ENCODE measurements around the gene TLDC2. TPM values are rescaled to one million over a fixed set of nuclear protein-coding genes. Genes with fewer than 3 reads are reported as not detected.
"Not testable (repeated sequence)": the region's sequence is repeated elsewhere in the genome, so short reads cannot be mapped to it uniquely, and the experiment has no call there.

Gene TLDC2
- not detected for total RNA-seq

GRCh38 chr20:36875702-36876472, at the start of gene TLDC2:
TSS of gene TLDC2 (plus strand) at chr20:36876138. CDS start at chr20:36876175, 37 bp downstream.
- Mint-ChIP-seq H3K27me3 (no peaks in the 10 kb centered on the region), H3K27ac (no peak within 1 kb of the TSS), H3K4me1 (peaks cover 6% of the 10 kb centered on the region), H3K4me3 (no peak within 1 kb of the TSS), H3K36me3 (no peaks in the 10 kb centered on the region), H3K9me3 (no peaks in the 10 kb centered on the region)
- no peak for ATAC-seq (ENCODE audit: low read depth)
- POLR2A ChIA-PET: no interaction called here
- DNase-seq: no peak

DNA sequence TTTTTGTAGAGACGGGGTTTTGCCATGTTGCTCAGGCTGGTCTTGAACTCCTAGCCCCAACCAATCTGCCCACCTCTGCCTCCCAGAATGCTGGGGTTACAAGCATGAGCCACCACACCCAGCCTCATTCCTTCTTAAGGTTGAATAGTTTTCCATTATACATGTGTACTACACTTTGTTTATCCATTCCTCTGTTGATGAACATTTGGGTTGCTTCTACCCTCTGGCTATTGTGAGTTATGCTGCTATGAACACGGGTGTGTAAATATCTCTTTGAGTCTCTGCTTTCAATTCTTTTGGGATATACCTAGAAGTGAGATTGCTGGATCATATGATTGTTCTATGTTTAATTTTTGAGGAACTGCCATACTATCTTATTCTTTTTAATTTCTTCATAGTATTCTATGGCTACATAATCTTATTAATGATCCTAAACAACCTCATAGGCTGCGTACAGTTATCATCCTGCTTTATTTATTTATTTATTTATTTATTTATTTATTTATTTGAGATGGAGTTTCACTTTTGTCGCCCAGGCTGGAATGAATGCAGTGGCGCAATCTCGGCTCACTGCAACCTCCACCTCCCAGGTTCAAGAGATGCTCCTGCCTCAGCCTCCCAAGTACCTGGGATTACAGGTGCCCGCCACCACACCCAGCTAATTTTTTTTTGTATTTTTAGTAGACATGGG, 49.2 kb upstream of the TLDC2 start:
- peak overlapping the region; percentile 1 for H3K27ac Mint-ChIP-seq
- ATAC-seq (ENCODE audit: low read depth) (no peak), DNase-seq (no peak)
- no peaks in the 10 kb centered on the region for H3K36me3 Mint-ChIP-seq
- peaks cover 24% of the 10 kb centered on the region for H3K4me1 Mint-ChIP-seq
- no peaks in the 10 kb centered on the region for H3K9me3 Mint-ChIP-seq
- no peak overlapping the region for H3K4me3 Mint-ChIP-seq
- H3K27me3 Mint-ChIP-seq: no peaks in the 10 kb centered on the region
- POLR2A ChIA-PET: interaction anchor here (1.3 to 2.3 kb wide), 3 partner anchors 9 to 53 kb away, joined by 3 to 13 read pairs (median 5); partner anchors contain the start of gene DSN1

DNA sequence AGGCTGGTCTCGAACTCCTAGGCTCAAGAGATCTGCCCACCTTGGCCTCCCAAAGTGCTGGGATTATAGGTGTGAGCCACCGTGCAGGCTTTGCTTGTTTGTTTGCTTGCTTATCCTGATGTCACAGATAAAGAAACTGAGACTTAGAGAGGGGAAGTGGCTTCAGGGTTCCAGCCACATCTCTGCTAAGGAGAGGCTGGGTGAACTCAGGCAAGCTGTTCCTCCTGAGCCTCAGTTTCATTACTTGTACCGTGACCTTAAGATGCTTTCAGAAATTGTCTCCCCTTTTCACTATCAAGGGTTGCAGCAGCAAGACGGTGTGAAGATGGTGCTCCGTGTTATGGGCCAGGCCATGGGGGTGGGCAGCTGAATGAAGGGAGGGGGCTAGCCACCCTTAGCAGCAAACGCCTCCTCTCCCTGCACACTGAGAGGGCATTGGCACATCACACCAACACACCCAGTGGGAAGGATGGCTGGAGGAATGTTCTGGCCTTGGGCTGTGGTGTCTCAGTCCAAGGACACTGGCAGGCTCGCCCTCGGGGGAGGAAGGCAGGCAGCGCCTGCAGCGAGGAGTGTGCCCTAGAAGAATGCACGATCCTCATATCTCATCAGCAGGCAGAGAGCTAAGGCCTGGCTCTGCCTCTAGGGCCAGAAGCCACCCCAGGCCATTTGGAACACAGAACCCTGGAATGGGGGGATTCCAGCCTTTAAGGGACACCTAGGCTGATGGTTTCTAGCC, 48.2 kb upstream of the TLDC2 start:
- Mint-ChIP-seq H3K27me3 (no peaks in the 10 kb centered on the region), H3K4me1 (peaks cover 24% of the 10 kb centered on the region), H3K9me3 (no peaks in the 10 kb centered on the region), H3K4me3 (peak overlapping the region; percentile 55), H3K36me3 (no peaks in the 10 kb centered on the region), H3K27ac (peak overlapping the region; percentile 81)
- ATAC-seq (ENCODE audit: low read depth) (peak; percentile 92), DNase-seq (no peak)
- POLR2A ChIA-PET: interaction anchor here (0.7 to 2.3 kb wide), 6 partner anchors 8 to 54 kb away, joined by 3 to 13 read pairs (median 4); partner anchors contain the start of gene DSN1

DNA sequence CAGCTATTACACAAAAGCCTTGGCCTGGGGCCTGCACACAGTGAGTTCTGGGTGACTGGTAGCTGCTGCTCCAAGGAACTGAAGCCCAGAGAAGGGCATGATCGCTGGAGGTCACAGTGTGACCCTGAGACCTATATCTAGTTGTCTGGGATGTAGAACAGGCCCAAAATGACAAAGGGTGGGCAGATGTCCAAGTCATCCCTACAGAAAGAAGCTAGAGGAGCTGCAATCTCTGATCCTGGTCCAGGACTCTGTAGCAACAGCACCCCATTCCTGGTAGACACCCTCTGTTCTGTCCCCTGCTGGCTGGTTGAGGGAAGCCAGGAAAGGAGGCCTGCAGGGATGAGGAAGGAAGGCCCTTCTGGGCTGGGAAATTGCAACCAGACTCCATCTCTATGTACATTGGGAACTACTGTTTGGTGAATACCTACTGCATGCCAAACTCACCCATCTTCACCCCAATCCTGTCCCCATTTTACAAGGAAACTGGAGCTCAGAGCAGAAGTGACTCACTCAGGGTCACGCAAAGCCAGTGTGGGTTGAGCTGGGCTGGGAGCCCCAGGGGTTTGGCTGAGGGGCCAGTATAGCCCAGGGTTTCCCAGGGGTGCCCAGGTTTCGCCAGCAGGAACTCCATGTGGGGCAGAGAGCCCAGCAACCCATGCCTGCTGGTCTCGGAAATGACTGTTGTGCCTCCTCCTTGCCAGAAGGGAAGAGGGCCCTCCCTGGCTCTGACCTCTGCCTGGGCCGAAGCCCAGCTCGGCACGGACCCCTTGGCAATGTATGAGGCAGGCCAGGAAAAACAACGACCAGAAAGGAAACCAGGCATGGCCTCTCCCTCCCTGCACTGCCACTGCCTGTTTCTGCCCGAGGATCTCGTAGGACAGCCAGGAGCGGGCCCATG, 44.9 kb upstream of the TLDC2 start:
- H3K4me3 Mint-ChIP-seq: no peak overlapping the region
- H3K27ac Mint-ChIP-seq: peak overlapping the region; percentile 31
- H3K4me1 Mint-ChIP-seq: peaks cover 33% of the 10 kb centered on the region
- H3K9me3 Mint-ChIP-seq: no peaks in the 10 kb centered on the region
- H3K36me3 Mint-ChIP-seq: no peaks in the 10 kb centered on the region
- POLR2A ChIA-PET: interaction anchor here (1.7 kb wide), 1 partner anchor 26 kb away, joined by 4 read pairs; no protein-coding TSS in a partner anchor
- ATAC-seq (ENCODE audit: low read depth): no peak
- H3K27me3 Mint-ChIP-seq: no peaks in the 10 kb centered on the region
- DNase-seq: no peak

- H3K4me3 Mint-ChIP-seq: no peak overlapping the region
- H3K36me3 Mint-ChIP-seq: no peaks in the 10 kb centered on the region
- no peaks in the 10 kb centered on the region for H3K27me3 Mint-ChIP-seq
- POLR2A ChIA-PET: no interaction called here
- H3K9me3 Mint-ChIP-seq: no peaks in the 10 kb centered on the region
- peaks cover 31% of the 10 kb centered on the region for H3K4me1 Mint-ChIP-seq
- H3K27ac Mint-ChIP-seq: no peak overlapping the region
- no peak for ATAC-seq (ENCODE audit: low read depth)
- DNase-seq: no peak
These were observed 43.1 kb upstream of the TLDC2 start for GRCh38 chr20:36832791-36833190.

DNA sequence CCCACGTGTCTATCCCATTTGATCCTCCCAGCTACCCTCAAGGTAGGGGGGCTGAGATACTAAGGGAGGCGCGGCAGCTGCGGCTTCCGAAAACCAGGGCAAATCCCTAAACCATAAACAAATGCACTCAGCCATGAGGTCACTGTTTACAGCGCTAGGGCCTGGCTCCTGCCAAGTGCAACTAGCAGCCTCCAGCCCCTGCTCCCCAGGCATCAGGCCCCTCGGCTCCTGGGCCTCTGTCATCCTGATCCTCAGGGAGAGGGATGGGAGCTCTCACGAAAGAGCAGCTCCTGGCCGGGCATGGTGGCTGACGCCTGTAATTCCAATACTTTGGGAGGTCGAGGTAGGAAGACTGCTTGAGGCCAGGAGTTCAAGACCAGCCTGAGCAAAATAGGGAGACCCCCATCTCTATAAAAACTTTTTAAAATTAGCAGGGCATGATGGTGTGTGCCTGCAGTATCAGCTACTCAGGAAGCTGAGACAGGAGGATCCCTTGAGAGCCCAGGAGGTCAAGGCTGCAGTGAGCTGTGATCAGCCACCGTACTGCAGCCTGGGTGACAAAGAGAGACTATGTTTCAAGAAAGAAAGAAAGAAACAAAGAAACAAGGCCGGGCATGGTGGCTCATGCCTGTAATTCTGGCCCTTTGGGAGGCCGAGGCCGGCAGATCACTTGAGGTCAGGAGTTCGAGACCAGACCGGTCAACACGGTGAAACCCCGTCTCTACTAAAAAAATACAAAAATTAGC, 42.5 kb upstream of the TLDC2 start:
- no peaks in the 10 kb centered on the region for H3K9me3 Mint-ChIP-seq
- no peaks in the 10 kb centered on the region for H3K27me3 Mint-ChIP-seq
- H3K4me3 Mint-ChIP-seq: no peak overlapping the region
- no peak for DNase-seq
- peaks cover 26% of the 10 kb centered on the region for H3K4me1 Mint-ChIP-seq
- POLR2A ChIA-PET: interaction anchor here (0.6 kb wide), 1 partner anchor 23 kb away, joined by 3 read pairs; no protein-coding TSS in a partner anchor
- ATAC-seq (ENCODE audit: low read depth): no peak
- no peak overlapping the region for H3K27ac Mint-ChIP-seq
- H3K36me3 Mint-ChIP-seq: no peaks in the 10 kb centered on the region

DNA sequence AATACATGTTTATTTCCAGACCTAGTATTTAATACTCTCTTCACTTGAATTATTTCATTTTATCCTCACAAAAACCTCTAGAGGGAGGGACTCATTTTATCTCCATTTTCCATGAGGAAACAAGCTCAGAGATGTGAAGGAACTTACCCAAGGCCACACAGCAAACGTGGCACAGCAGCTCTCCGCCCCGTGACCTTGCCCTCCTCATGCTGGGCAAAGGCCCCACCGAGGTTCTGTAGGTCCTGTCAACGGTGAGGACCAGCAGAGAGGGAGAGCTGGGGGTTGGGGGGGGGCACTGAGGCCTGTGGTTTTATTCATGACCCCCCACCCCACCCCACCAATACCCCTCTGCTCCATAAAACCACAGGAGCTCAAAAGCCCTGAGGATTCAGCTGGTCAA, 40.9 kb upstream of the TLDC2 start:
- Mint-ChIP-seq H3K36me3 (no peaks in the 10 kb centered on the region), H3K27ac (peak overlapping the region; percentile 91), H3K4me1 (peaks cover 21% of the 10 kb centered on the region), H3K27me3 (no peaks in the 10 kb centered on the region), H3K9me3 (no peaks in the 10 kb centered on the region), H3K4me3 (peak overlapping the region; percentile 90)
- ATAC-seq (ENCODE audit: low read depth): no peak
- POLR2A ChIA-PET: interaction anchor here (1.0 to 3.5 kb wide), 8 partner anchors 8 to 262 kb away, joined by 5 to 33 read pairs (median 10); partner anchors contain the start of genes DSN1 and TGIF2
- no peak for DNase-seq

GRCh38 chr20:36835453-36836198, 40.3 kb upstream of the TLDC2 start:
- H3K27me3 Mint-ChIP-seq: no peaks in the 10 kb centered on the region
- peak overlapping the region; percentile 91 for H3K27ac Mint-ChIP-seq
- H3K4me3 Mint-ChIP-seq: peak overlapping the region; percentile 90
- DNase-seq (peak; percentile 87), ATAC-seq (ENCODE audit: low read depth) (peak; percentile 96)
- H3K9me3 Mint-ChIP-seq: no peaks in the 10 kb centered on the region
- peaks cover 19% of the 10 kb centered on the region for H3K4me1 Mint-ChIP-seq
- no peaks in the 10 kb centered on the region for H3K36me3 Mint-ChIP-seq
- POLR2A ChIA-PET: interaction anchor here (0.6 to 3.5 kb wide), 13 partner anchors 8 to 1850 kb away, joined by 3 to 33 read pairs (median 7); partner anchors contain the start of genes DSN1 and TGIF2

GRCh38 chr20:36836591-36837269, 39.2 kb upstream of the TLDC2 start:
- ATAC-seq (ENCODE audit: low read depth) (peak; percentile 31), DNase-seq (peak; percentile 74)
- H3K4me3 Mint-ChIP-seq: peak overlapping the region; percentile 90
- H3K27me3 Mint-ChIP-seq: no peaks in the 10 kb centered on the region
- H3K4me1 Mint-ChIP-seq: peaks cover 25% of the 10 kb centered on the region
- POLR2A ChIA-PET: interaction anchor here (0.5 to 3.5 kb wide), 12 partner anchors 8 to 263 kb away, joined by 3 to 33 read pairs (median 6); partner anchors contain the start of genes DSN1 and TGIF2
- no peaks in the 10 kb centered on the region for H3K9me3 Mint-ChIP-seq
- H3K36me3 Mint-ChIP-seq: no peaks in the 10 kb centered on the region
- peak overlapping the region; percentile 78 for H3K27ac Mint-ChIP-seq

- H3K9me3 Mint-ChIP-seq; ATAC-seq (ENCODE audit: low read depth); H3K4me3 Mint-ChIP-seq; H3K36me3 Mint-ChIP-seq; POLR2A ChIA-PET; DNase-seq; H3K27me3 Mint-ChIP-seq: not testable (repeated sequence)
- peaks cover 36% of the 10 kb centered on the region for H3K4me1 Mint-ChIP-seq
- peak overlapping the region; percentile 61 for H3K27ac Mint-ChIP-seq
These were observed 37.6 kb upstream of the TLDC2 start for GRCh38 chr20:36838376-36838775.

DNA sequence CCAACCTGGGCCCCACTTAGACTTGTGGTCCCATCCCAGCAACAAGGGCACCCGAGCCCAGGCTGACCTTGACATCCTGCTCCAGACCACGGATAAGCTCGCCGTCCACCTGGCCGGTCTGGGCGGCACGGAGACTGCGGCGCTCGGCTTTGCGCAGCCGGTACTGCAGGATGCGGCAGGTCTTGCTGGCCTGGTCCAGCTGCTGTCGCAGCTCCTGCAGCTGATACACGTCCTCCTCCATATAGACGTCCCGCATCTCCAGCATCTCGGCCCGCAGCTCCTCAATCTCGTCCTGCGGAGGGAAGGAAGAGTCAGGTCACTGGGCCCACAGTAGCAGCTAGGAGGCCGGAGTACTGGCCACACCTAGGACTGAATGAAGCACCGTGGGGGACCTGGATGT, 36.8 kb upstream of the TLDC2 start:
- Mint-ChIP-seq H3K4me3 (no peak overlapping the region), H3K36me3 (no peaks in the 10 kb centered on the region), H3K27me3 (no peaks in the 10 kb centered on the region), H3K27ac (no peak overlapping the region), H3K4me1 (peaks cover 41% of the 10 kb centered on the region), H3K9me3 (no peaks in the 10 kb centered on the region)
- POLR2A ChIA-PET: no interaction called here
- DNase-seq: no peak
- ATAC-seq (ENCODE audit: low read depth): no peak

All from activated naive CD8-positive, alpha-beta T cell treated with anti-CD3 and anti-CD28 coated beads, Interleukin-2, amount 10 ng/mL, durations not matched to agents 7 days and 5 days (primary cell).